Measurements from ENCODE around the gene ZMYND10. TPM values are rescaled to one million over a fixed set of nuclear protein-coding genes. Genes with fewer than 3 reads are reported as not detected.

ZMYND10 gene
- total RNA-seq, 2 experiments from 2014 or later: 1.7 to 2.8 TPM

DNA sequence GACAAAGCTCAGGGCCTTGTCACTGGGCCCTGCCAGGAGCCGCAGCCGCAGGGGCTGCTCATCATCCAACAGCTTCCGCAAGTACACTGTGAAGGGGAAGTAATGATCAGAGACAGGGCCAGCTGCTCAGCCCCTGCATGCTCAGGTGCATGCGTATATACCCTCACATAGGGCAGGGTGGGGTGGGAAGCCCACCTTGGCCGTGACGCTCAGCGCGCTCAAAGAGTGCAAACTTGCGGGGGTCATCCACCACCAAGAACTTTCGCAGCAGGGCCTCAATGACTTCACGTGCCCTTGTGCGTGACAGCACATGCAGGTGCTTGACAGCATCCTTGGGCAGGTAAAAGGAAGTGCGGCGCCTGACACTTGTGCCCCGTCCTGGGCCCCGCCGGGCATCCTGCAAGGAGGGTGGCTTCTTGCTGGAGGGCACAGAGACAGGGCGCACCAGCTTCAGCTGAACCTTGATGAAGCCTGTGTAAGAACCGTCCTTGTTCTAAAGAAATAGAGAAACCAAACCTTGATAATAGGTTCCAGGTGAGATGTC is 14.1 kb downstream of the ZMYND10 start:
- peaks cover 66% of the 10 kb centered on the region for H3K36me3 ChIP-seq (ENCODE audit: insufficient read depth, low read length)
- no peak overlapping the region for H3K4me2 ChIP-seq (ENCODE audit: low read length)
- peaks cover 51% of the 10 kb centered on the region for H3K79me2 ChIP-seq (ENCODE audit: insufficient read depth, low read depth, low read length)
- no peaks in the 10 kb centered on the region for H3K9me3 ChIP-seq (ENCODE audit: low read length)
- CTCF ChIA-PET (ENCODE audit: unreplicated experiment): interaction anchor here (0.7 kb wide), 1 partner anchor 104 kb away, joined by 3 read pairs; no protein-coding TSS in a partner anchor
- no peak overlapping the region for H3K27ac ChIP-seq (ENCODE audit: low read depth, low read length, poor library complexity, severe bottlenecking)
- peaks cover 5% of the 10 kb centered on the region for H4K20me1 ChIP-seq (ENCODE audit: insufficient read depth, low read length)
- H3K4me3 ChIP-seq (ENCODE audit: low read depth, low read length, poor library complexity, severe bottlenecking): no peak overlapping the region
- H2AFZ ChIP-seq (ENCODE audit: low read length): no peak overlapping the region
- H3K4me1 ChIP-seq (ENCODE audit: insufficient read depth, low read length, poor library complexity, severe bottlenecking): peaks cover 42% of the 10 kb centered on the region
- BruUV-seq (replicated peaks): no TSS peak
- POLR2A ChIA-PET: no interaction called here
- TF ChIP-seq, protein P1, sequence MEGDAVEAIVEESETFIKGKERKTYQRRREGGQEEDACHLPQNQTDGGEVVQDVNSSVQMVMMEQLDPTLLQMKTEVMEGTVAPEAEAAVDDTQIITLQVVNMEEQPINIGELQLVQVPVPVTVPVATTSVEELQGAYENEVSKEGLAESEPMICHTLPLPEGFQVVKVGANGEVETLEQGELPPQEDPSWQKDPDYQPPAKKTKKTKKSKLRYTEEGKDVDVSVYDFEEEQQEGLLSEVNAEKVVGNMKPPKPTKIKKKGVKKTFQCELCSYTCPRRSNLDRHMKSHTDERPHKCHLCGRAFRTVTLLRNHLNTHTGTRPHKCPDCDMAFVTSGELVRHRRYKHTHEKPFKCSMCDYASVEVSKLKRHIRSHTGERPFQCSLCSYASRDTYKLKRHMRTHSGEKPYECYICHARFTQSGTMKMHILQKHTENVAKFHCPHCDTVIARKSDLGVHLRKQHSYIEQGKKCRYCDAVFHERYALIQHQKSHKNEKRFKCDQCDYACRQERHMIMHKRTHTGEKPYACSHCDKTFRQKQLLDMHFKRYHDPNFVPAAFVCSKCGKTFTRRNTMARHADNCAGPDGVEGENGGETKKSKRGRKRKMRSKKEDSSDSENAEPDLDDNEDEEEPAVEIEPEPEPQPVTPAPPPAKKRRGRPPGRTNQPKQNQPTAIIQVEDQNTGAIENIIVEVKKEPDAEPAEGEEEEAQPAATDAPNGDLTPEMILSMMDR (conservative IDR thresholded peaks at IDR 0.05; ENCODE audit: low read length): no peak
- TF ChIP-seq EZH2phosphoT487 (IDR thresholded peaks at IDR 0.05; ENCODE audit: borderline replicate concordance, low read depth, low read length): no peak
- intact Hi-C loops (cut with micrococcal nuclease; ENCODE audit: unreplicated experiment): no loop called here
- DNase-seq (ENCODE audit: low spot score): no peak
- H3K9me2 ChIP-seq (ENCODE audit: insufficient read depth, low read length): no peaks in the 10 kb centered on the region

DNA sequence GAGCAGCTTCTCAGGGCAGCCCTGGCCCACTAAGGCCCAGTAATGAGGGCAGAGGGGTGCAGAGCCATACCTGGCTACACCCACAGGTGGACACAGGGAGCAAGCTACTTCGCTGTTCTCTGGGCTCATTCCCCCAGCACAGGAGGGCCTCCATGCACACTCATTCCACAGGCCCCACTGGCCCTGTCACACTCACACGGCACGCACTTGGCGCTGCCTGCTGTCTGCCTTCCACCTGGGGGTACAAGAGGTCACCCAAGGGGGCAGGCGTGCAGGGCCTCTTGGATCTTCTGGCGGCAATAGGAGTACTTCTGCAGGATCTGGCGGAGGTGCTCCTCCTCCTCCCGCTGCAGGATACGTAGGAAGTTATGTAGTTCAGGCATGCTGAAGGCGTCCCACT is 15.2 kb downstream of the ZMYND10 start:
- H3K4me3 ChIP-seq (ENCODE audit: low read depth, low read length, poor library complexity, severe bottlenecking): no peak overlapping the region
- H3K4me2 ChIP-seq (ENCODE audit: low read length): no peak overlapping the region
- ChIA-PET POLR2A (no interaction called here), CTCF (ENCODE audit: unreplicated experiment) (no interaction called here)
- intact Hi-C loops (cut with micrococcal nuclease; ENCODE audit: unreplicated experiment): no loop called here
- no TSS peak for BruUV-seq (replicated peaks)
- H3K4me1 ChIP-seq (ENCODE audit: insufficient read depth, low read length, poor library complexity, severe bottlenecking): peaks cover 34% of the 10 kb centered on the region
- H3K36me3 ChIP-seq (ENCODE audit: insufficient read depth, low read length): peaks cover 65% of the 10 kb centered on the region
- no peak for DNase-seq (ENCODE audit: low spot score)
- H4K20me1 ChIP-seq (ENCODE audit: insufficient read depth, low read length): peaks cover 5% of the 10 kb centered on the region; the same call in 1 of the 2 replicates
- no peak overlapping the region for H3K27ac ChIP-seq (ENCODE audit: low read depth, low read length, poor library complexity, severe bottlenecking)
- TF ChIP-seq EZH2phosphoT487 (IDR thresholded peaks at IDR 0.05; ENCODE audit: borderline replicate concordance, low read depth, low read length): no peak
- TF ChIP-seq, protein P1 (conservative IDR thresholded peaks at IDR 0.05; ENCODE audit: low read length): no peak
- H3K79me2 ChIP-seq (ENCODE audit: insufficient read depth, low read depth, low read length): peaks cover 40% of the 10 kb centered on the region
- no peak overlapping the region for H2AFZ ChIP-seq (ENCODE audit: low read length)
- H3K9me2 ChIP-seq (ENCODE audit: insufficient read depth, low read length): no peaks in the 10 kb centered on the region
- no peaks in the 10 kb centered on the region for H3K9me3 ChIP-seq (ENCODE audit: low read length)

Data from OCI-LY7 (cell line).